ENCODE results near the gene LRFN3.
"Not testable (repeated sequence)": the region's sequence is repeated elsewhere in the genome, so short reads cannot be mapped to it uniquely, and the experiment has no call there.

LRFN3 gene

DNA sequence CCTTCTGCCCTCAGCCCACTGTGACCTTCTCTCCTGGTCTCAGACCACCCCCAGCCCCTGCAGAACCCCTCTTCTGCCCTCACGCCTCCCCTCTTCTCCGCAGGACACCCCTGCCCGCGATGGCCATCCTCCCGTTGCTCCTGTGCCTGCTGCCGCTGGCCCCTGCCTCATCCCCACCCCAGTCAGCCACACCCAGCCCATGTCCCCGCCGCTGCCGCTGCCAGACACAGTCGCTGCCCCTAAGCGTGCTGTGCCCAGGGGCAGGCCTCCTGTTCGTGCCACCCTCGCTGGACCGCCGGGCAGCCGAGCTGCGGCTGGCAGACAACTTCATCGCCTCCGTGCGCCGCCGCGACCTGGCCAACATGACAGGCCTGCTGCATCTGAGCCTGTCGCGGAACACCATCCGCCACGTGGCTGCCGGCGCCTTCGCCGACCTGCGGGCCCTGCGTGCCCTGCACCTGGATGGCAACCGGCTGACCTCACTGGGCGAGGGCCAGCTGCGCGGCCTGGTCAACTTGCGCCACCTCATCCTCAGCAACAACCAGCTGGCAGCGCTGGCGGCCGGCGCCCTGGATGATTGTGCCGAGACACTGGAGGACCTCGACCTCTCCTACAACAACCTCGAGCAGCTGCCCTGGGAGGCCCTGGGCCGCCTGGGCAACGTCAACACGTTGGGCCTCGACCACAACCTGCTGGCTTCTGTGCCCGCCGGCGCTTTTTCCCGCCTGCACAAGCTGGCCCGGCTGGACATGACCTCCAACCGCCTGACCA is 3.3 kb downstream of the LRFN3 start:
- no peak for DNase-seq

DNA sequence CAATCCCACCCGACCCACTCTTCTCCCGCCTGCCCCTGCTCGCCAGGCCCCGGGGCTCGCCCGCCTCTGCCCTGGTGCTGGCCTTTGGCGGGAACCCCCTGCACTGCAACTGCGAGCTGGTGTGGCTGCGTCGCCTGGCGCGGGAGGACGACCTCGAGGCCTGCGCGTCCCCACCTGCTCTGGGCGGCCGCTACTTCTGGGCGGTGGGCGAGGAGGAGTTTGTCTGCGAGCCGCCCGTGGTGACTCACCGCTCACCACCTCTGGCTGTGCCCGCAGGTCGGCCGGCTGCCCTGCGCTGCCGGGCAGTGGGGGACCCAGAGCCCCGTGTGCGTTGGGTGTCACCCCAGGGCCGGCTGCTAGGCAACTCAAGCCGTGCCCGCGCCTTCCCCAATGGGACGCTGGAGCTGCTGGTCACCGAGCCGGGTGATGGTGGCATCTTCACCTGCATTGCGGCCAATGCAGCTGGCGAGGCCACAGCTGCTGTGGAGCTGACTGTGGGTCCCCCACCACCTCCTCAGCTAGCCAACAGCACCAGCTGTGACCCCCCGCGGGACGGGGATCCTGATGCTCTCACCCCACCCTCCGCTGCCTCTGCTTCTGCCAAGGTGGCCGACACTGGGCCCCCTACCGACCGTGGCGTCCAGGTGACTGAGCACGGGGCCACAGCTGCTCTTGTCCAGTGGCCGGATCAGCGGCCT is 4.1 kb downstream of the LRFN3 start:
- no peak for DNase-seq

DNA sequence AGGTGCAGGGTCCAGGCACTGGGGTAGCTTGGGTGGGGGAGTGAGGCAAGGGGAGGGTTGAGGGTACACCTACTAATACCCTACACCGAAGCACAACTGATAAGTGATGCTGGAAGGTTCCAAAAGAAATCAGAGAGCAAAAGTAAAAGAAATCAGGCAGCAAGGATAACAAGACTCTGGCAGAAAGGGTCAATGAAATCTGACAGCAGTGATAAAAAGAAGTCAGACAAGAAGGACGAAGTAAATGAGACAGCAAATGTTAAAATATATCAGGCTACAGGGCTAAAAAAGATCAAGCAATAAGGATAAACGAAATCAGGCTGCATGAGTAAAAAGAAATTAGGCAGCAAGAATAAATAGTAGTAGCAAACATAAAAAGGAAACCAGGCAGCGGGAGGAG is 4.7 kb downstream of the LRFN3 start:
- DNase-seq = no peak

DNA sequence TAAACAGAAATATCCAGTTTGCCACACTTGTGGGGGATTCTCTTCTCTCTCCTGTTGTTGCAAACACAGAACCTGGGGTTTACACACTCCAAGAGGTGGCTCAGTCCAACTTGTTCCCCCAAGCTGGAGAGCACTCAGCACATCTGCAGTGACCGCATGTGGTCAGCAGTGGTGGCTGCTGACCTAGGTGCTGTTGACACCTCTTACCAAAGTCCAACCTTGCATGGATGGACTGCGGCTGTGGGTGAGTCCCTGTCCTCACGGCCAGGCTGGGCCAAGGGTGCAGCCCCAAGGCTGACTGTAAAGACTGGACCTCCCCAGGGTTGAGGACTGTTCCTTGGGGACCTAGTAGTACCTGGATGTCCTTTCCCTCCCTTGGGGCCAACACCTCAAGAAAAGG is 6.1 kb downstream of the LRFN3 start:
- DNase-seq = no peak

DNA sequence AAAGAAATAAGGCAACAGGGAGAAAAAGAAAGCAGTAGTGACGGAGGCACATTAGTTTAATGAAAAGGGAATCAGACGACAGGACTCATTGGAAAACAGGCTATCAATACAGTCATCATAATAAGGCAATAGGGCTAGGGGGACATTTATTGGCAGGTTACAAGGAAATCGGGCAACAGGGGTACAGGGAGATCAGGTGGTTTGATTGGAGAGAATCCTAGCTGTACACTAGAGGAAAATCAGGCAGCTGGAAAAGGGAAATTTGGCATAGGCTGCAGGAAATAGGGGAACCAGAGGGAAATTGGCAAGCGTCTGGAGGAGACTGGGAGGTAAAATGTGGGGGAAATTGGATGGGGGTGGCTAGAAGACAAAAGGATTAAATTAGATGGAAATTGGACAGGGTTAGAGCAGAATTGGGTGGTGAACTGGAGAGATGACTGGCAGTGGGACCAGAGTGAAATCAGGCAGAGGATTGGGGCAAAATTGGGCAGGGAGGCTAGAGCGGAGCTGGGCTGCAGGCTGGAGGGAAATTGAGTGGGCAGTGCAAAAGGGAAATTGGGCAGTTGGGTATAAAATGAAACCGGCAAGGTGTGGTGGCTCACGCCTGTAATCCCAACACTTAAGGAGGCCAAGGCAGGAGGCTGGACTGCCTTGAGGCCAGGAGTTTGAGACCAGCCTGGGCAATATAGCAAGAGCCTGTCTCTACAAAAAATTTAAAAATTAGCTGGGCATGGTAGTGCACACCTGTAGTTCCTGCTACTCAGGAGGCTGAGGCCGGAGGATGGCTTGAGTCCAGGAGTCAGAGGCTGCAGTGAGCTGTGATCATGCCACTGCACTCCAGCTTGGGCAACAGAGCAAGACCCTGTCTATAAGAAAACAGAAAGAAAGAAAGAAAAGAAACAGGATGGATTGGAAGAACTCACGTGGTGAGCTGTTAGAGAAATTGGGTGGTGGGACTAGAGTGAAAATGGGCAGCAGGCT is 7.4 kb downstream of the LRFN3 start:
- DNase-seq = no peak

DNA sequence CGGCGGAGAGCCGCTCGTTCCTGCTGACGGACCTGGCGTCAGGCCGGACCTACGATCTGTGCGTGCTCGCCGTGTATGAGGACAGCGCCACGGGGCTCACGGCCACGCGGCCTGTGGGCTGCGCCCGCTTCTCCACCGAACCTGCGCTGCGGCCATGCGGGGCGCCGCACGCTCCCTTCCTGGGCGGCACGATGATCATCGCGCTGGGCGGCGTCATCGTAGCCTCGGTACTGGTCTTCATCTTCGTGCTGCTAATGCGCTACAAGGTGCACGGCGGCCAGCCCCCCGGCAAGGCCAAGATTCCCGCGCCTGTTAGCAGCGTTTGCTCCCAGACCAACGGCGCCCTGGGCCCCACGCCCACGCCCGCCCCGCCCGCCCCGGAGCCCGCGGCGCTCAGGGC is 8.4 kb downstream of the LRFN3 start:
- DNase-seq = no peak

DNA sequence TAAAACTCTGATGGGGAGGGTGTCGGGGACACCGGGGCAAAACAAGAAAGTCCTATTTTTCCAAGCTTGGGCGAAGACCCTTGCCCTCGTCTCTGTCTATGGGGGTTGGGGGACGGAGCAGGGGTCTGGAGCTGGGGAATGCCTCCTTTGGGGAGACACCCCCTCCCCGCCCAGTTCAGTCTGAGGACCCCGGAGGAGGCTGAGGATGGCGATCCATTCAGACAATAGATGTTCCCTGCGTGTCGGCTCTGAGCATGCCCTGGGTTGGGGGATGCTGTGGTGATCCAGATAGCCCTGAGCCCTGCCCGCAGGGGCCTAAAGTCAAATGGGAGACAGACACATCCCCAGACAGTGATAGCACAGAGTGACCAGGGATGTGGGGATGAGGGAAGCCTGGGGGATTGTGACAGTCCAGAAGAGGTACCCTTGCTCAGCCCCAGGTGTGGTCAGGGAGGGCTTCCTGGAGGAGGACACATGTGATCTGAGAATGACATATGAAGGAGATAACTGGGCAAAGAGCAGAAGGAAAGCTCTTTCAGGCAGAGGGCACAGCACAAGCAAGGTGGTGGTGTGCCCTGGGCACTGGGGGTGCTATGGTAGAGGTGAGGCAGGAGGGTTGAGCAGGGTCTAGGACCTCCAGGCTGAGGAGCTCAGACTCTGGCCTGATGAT is 9.1 kb downstream of the LRFN3 start:
- DNase-seq = no peak

DNA sequence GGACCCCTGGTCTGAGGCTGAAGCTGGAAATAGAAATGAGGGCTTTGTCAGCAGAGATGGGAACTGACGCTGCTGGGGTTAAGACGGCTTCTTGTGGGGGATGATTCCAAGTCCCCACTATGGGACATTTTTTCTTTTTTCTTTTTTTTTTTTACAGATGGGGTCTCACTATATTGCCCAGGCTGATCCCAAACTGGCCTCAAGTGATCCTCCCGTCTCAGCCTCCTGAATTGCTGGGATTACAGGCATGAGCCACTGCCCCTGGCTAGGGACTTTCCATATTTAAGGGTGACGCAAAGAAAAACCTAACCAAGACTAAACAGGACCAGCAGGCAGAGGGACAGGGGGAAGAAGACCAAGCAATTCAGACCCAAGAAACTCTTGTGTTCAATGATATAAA is 10.0 kb downstream of the LRFN3 start:
- DNase-seq = no peak

DNA sequence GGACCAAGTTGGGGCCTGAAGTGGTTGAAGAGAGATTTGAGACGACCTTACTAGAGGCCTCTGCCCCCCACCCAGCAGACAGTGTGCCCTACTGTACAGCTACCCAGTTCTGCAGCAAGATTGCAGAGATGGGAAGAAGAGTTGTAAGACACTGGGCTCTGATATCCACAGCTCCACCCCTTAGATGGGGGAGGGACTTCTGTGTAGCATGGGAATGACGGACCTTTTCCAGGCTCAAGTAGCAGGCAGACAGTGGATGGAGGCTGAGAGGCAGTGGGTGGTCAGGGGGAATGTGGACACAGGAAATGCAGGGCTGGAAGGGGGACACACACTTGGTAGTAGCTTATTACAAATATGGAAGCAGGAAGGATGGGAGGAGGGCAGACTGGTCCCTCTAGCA is 13.0 kb downstream of the LRFN3 start:
- no peak for DNase-seq

DNA sequence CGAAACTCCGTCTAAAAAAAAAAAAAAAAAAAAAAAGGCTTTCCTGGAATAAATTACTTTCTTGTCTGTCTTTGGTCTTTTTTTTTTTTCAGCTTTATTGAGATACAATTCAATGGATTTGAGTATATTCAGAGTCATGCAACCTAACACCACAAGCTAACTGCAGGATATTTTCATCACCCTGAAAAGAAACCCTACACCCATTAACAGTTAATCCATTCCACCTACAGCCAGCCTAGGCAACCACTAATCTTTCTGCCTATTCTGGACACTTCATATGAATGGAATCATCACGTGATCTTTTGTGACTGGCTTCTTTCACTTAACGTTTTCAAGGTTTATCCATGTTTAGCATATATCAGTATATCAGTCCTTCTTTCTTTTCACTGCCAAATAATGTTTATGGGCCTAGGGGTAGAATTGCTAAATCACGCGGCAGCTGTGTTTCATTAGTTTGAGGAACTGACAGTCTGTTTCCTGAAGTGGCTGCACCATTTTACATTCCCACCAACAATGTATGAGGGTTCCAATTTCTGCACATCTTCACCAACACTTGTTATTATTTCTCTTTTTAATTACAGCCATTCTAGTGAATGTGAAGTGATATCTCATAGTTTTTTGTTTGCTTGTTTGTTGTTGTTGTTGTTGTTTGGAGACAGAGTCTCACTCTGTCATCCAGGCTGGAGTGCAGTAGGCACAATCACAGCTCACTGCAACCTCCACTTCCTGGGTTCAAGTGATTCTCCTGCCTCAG is 19.9 kb downstream of the LRFN3 start:
- DNase-seq = no peak

DNA sequence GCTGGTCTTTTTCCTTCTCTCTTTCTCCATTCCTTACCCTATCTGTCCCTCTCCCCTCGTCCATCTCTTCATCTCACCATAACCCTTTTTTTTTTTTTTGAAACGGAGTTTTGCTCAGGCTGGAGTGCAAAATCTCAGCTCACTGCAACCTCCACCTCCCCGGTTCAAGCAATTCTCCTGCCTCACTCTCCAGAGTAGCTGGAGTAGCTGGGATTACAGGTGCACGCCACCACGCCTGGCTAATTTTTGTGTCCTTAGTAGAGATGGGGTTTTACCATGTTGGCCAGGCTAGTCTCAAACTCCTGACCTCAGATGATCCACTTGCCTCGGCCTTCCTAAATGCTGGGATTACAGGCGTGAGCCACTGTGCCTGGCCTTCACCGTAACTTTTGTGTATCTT is 21.2 kb downstream of the LRFN3 start:
- DNase-seq = not testable (repeated sequence)

DNA sequence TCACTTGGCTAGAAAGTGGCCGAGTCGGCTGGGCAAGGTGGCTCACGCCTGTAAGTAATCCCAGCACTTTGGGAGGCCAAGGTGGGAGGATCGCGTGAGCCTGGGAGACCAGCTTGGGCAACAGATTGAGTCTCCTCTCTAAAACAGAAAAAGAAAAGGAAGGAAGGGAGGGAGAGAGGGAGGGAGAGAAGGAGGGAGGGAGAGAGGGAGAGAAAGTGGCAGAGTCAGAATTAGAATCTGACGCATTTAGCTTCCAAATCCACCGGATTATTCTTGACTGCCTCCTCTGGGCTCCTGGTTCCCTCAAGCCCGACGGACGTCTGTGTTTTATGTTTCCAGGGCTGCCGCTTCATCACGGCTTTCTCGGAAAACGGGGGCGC is 22.5 kb downstream of the LRFN3 start:
- no peak for DNase-seq

DNA sequence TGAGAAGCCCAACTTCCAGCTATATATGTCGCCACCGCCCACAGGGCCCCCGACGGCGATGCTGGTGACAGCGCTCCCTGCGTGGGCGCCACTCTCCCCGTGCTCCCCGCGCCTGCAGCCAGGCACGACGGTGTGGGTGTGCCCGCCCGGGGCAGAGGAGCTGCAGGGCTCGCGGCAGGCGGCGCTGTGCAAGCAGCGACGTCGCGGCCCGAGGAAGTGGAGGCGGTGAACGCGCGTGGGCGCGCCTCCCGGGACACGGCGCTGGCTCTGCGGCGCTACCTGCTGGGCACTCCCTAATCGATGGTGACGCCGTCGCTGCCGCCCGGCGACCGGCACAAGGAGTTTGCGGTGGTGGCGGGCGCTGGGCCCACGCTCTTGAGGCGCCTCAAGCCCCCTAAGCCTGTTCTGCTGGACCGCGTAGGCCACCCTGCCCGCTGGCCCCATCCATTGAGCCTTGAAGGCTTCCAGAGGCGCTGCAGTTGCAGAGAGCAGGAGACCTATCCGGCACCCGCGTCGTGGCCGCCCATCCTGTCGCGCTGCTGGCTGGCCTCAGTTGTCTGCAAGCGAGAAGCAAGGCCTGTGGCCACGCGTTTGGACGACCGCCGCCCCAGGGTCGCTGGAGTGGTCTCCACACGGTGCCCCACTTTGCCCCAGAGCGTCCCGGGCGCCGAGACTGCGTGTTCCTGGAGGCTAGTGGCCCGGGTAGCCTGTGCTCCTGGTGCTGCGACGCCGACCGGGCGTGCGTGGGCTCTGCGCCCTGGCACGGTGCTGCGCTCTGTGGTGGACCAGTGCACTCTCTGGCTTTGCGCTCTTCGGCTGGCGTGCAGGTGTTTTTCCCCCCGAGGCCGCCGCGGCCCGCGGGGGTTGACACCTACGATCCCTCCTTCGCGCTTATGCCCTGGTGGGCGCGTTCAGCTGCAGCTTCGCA is 23.1 kb downstream of the LRFN3 start:
- no peak for DNase-seq

DNA sequence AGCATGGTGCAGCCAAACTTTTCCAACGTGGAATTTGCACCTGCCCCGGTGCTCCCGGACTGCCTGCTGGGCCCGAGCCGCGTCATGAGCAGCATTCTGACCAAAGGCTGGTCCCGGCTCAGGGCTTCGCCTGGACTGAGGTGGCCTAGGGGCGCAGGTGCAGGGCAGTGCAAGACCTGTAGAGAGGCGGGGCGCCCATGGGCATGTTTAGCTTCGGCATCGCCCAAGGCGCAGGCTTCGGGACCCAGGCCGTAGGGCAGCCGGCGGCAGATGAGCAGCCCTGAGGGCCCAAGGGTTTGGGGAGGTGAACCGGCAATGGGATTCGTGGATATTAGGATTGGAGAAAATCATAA is 23.8 kb downstream of the LRFN3 start:
- DNase-seq = no peak

DNA sequence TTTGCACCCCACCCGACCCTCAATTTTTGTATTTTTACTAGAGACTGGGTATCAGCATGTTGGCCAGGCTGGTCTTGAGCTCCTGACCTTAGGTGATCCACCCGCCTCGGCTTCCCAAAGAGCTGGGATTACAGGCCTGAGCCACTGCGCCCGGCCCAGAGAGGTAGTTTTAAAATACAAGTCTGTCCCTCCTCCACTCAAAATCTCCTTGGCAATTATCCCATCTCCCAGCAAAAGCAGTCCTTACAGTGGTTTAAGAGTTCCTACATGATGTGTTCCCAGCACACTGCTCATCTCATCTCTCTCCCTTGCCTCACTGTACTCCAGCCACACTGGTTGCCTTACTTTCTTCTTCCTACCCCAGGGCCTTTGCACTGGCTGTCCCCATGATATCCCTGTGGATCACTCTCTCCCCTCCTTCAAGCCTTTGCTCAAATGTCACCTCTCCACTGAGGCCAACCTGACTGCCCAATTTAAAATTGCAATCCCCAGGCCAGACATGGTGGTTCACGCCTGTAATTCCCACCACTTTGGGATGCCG is 24.3 kb downstream of the LRFN3 start:
- DNase-seq = no peak

DNA sequence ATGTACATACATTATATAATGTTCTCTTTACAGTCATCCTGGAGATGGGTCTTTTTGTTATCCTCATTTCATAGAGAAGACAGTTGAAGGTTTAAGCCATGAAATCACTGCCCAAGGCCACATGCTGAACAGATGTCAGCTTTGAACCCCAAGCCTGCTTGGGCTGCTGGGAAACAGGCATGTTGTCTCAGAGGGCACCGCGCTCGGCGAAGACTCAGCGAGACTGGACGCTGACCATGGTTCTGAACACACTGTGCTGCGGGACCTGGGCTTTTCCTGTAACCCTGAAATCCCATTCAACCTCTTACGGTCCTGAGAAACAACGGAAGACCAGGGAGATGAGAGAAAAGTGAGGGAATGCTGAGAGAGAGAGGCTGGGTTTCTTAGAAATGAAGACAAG is 27.3 kb downstream of the LRFN3 start:
- no peak for DNase-seq

DNA sequence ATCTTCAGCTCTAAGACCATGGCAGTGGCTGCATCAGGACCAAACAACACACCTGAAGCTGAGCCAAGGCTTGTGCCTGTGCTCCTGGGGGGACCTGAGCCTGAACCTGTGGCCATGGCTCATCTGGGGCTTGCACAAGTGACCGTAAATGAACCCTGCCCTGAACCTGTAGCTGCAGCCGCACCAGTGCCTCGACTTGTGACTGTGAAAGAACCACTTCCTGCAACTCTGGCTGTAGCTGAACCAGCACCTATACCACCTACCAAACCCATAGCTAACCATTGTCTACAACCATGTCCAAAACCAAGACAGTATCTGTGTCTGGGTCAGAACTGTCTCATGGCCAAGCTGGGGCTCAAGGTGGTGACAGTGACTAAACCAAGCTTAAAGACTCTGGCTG is 30.6 kb downstream of the LRFN3 start:
- DNase-seq = no peak

DNA sequence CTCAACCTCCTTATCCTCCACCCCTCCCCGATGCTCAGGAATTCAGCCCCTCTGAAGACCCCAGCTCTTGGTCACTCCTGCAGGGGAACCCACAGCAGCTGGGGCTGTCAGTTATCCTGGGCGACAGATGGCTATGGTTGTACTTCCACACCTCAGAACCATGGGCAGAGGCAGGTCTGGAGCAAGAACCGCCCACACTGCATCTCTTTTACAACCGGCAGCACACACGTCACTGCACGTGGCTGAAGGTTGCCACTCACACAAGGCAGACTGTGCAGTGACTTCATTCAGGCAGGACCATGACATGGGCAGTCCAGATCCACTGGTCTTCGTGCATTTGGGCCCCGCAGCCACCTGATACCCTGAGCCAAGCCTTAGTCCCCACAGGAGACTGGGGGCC is 37.3 kb downstream of the LRFN3 start:
- DNase-seq = no peak

DNA sequence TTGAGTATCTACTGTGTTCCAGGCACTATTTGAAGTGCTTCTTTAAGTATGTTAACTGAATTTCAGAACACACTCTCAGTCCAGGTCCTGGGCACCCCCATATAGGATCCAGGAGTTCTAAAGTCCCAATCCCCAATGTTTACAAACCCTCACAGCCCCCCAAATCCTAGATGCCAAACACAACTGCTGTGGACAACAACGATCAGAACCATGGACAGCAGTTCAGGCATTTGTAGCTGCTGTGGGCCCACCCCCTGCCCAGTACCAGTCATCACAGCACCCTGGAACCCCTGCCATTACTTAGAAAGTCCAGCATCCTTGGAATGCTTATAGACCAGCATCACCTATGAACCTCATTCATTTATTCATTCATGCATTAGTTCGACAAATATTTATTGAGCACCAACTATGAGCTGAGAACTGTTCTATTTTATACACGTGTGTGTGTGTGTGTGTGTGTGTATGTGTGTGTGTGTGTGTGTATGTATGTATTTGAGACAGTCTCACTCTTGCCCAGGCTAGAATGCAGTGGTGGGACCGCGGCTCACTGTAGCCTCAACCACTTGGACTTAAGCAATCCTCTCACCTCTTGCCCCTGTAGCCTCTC is 39.5 kb downstream of the LRFN3 start:
- DNase-seq = no peak

DNA sequence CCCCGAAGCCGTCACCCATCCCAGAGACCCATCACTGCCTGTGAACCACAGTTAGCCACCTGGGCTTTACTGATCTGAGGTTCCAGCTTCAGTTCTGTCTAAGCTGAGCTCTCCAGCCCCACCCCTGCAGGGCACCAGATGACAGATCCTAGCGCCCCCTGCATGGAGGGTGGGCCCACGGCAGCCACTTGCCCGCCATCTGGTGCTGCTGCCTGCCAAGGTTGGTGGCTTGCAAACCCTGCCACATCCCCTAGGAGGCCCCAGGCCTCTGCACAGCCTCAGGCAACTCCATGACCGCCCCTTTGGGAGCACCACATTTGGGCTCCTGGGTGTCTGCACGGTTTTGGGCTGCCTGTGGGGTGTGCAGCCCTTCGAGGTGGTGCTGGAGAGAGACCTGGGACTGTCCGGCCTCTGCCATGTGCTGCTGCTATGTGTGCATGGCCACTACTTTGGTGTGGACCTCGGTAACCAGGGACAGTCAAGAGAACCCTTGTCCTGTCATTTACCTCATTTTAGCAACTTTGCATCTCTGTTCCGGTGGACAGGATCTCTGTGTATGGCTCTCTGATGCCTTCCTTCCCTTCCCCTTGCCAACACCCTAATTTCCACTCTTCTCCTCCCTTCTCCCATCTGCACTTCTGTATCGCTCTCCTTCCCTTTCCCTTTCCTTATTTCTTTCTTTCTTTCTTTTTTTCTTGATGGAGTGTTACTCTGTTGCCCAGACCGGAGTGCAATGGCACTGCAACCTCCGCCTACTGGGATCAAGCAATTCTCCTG is 41.5 kb downstream of the LRFN3 start:
- DNase-seq = no peak
